Mesangial cell (primary cell): Measurements from ENCODE around the gene MARCHF5. TPM values are rescaled to one million over a fixed set of nuclear protein-coding genes. Genes with fewer than 3 reads are reported as not detected.

Experiments
- total RNA-seq: library from RNA; depleted of rRNA; stranded (reverse); fragments of >200 nt; gene quantifications from 2 replicates; pipeline ENCODE4 v1.2.3, GENCODE V29; 2015

MARCHF5 gene, protein sequence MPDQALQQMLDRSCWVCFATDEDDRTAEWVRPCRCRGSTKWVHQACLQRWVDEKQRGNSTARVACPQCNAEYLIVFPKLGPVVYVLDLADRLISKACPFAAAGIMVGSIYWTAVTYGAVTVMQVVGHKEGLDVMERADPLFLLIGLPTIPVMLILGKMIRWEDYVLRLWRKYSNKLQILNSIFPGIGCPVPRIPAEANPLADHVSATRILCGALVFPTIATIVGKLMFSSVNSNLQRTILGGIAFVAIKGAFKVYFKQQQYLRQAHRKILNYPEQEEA
- total RNA-seq: 8.6 and 12.7 TPM in 2 replicates

DNA sequence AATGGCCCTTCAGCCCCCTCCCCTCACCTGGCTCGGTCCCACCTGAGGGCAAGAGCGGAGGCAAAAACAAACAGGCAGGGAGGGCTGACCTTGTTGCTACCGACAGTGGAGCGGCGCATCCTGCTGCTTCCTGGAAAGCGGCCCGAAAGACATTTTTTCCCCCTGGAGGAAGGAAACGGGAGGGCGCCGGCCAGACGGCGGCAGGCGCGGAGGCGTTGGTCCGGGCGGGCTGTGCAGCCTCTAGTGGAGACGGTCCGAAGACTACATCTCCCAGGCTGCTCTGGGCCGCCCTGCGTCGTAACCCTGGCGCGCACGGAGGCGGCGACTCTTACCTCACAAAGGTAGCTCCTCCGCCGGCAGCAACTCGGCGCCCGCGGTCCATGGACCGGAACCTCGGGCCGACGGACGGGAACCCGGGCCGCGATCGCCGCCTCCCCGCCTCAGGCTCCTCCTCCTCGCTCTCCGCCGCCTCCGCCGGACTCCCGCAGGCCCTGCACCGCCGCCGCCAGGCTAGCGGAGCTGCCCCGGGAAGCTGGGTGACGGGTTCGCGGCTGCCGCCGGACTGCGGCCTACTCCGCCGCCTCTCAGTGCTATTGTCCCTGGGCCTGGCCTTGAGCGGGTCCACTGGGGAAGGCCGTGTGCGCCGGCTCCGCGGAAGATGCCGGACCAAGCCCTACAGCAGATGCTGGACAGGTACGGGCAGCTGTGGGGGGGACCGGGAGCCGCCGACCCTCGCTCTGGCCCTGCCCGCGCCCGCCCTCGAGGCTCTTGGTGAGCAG is at the start of gene MARCHF5, which contains the start of gene CPEB3:
TSS of gene MARCHF5 (plus strand) at position 331 of the 779 bp plus-strand sequence. CDS start at position 659, 328 bp downstream.
TSS of gene CPEB3 (minus strand) at position 242 of the 779 bp plus-strand sequence. CDS start 50,728 bp downstream, outside the sequence.

Other genes starting within 250 kb of the MARCHF5 start
- 0.16 and 0.89 TPM in 2 replicates for gene CPEB3, start 89 bp upstream of the MARCHF5 start, total RNA-seq